Tibial nerve (tissue), 4 donors: ENCODE data around the gene RAC2. TPM values are rescaled to one million over a fixed set of nuclear protein-coding genes. Genes with fewer than 3 reads are reported as not detected.

Source experiments
- DNase-seq, 2 donors: peaks; one replicate each; pipeline ENCODE4 v3.0.0-alpha.2; 2019; ENCODE audit warnings: low spot score in 2 of 2
- H3K27ac ChIP-seq, 4 donors: fragments of 200-600 bp; sonication (generic) in 3 of 4; one replicate each; pipeline ENCODE4 v1.5.1; 2017 to 2019; ENCODE audit warnings: mild to moderate bottlenecking in 1 of 4
- H3K27me3 ChIP-seq, 2 donors: fragments of 200-600 bp; sonication (generic) in 1 of 2; one replicate each; pipeline versions ENCODE4 v1.5.1 to v1.6.0; 2017 to 2019
- H3K36me3 ChIP-seq, 3 donors: fragments of 200-600 bp; sonication (generic); one replicate each; pipeline ENCODE4 v1.5.1; 2018 to 2019
- H3K4me1 ChIP-seq, 4 donors: fragments of 200-600 bp; sonication (generic) in 3 of 4; one replicate each; pipeline ENCODE4 v1.5.1; 2017 to 2019
- H3K4me3 ChIP-seq, 4 donors: fragments of 200-600 bp; sonication (generic) in 3 of 4; one replicate each; pipeline ENCODE4 v1.5.1; 2017 to 2019; ENCODE audit warnings: mild to moderate bottlenecking in 1 of 4, moderate library complexity in 1 of 4
- H3K9me3 ChIP-seq, 4 donors: fragments of 200-600 bp; sonication (generic) in 3 of 4; one replicate each; pipeline ENCODE4 v1.5.1; 2017 to 2019
- EP300 ChIP-seq, 2 donors: sonication (generic); formaldehyde crosslinking; IDR thresholded peaks; one replicate each; pipeline ENCODE4 v1.6.1; 2017; ENCODE audit warnings: antibody characterized with exemption in 2 of 2, mild to moderate bottlenecking in 1 of 2
- POLR2A ChIP-seq, 2 donors: fragments of 450-650 bp; IDR thresholded peaks; one replicate each; pipeline ENCODE4 v1.6.1; 2017; ENCODE audit warnings: antibody characterized with exemption in 2 of 2, mild to moderate bottlenecking in 2 of 2, moderate library complexity in 2 of 2
- WGBS, 2 donors: methylation state at CpG; one replicate each; pipeline ENCODE4 v1.1.5; 2018; 5-methylcytosine and 5-hydroxymethylcytosine counted together
- total RNA-seq, 4 donors: library from RNA; depleted of rRNA; stranded (reverse); fragments of >200 nt; gene quantifications; one replicate each; pipeline ENCODE4 v1.1.0, GENCODE V29; 2016
- TF ChIP-seq, protein P1 (sequence below), 5 experiments: fragments of 200-600 bp in 3 of 5; fragments of 450-650 bp in 2 of 5; sonication (generic) in 3 of 5; IDR thresholded peaks; one replicate each; pipeline ENCODE4 v1.5.1; 2016 to 2019; ENCODE audit warnings: antibody characterized with exemption in 5 of 5, mild to moderate bottlenecking in 3 of 5, moderate library complexity in 2 of 5

RAC2 gene
- total RNA-seq, 4 donors from 2014 or later: 6.3 to 18.6 (median 7.8) TPM

DNA sequence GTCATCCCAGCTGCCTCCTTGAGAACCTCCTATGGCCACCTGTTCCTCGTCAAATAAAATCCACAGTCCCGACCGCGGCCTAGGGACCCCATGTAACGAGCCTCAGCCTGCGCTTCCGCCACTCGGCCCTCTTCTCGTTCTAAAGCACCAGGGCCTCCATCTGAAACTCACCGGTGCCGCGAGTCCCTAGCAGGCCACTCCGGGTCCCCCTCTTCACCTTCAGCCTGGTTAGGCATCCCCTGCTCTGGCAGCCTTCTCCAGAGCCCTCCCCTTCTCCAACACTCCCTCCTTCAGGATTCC is 29.4 kb downstream of the RAC2 start:
- Histone ChIP-seq H3K4me1 (peaks cover 0 to 5% (median under 1%) of the 10 kb centered on the region in 4 donors), H3K4me3 (no peak overlapping the region), H3K9me3 (no peaks in the 10 kb centered on the region), H3K27me3 (peaks cover 0 to 41% of the 10 kb centered on the region in 2 donors), H3K36me3 (no peaks in the 10 kb centered on the region), H3K27ac (no peak overlapping the region)
- WGBS, 2 donors: 72 to 81% methylated on average over 13 of the region's 13 CpGs
- TF ChIP-seq, protein P1, sequence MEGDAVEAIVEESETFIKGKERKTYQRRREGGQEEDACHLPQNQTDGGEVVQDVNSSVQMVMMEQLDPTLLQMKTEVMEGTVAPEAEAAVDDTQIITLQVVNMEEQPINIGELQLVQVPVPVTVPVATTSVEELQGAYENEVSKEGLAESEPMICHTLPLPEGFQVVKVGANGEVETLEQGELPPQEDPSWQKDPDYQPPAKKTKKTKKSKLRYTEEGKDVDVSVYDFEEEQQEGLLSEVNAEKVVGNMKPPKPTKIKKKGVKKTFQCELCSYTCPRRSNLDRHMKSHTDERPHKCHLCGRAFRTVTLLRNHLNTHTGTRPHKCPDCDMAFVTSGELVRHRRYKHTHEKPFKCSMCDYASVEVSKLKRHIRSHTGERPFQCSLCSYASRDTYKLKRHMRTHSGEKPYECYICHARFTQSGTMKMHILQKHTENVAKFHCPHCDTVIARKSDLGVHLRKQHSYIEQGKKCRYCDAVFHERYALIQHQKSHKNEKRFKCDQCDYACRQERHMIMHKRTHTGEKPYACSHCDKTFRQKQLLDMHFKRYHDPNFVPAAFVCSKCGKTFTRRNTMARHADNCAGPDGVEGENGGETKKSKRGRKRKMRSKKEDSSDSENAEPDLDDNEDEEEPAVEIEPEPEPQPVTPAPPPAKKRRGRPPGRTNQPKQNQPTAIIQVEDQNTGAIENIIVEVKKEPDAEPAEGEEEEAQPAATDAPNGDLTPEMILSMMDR (IDR thresholded peaks at IDR 0.05): no peak
- no peak for TF ChIP-seq POLR2A (IDR thresholded peaks at IDR 0.05)
- no peak for TF ChIP-seq EP300 (IDR thresholded peaks at IDR 0.05)
- DNase-seq: no peak

- 83 to 88% methylated on average over 13 of the region's 13 CpGs for WGBS, 2 donors
- Histone ChIP-seq H3K4me1 (peaks cover 0 to 5% (median 0%) of the 10 kb centered on the region in 4 donors), H3K27ac (no peak overlapping the region), H3K9me3 (no peaks in the 10 kb centered on the region), H3K36me3 (no peaks in the 10 kb centered on the region), H3K27me3 (peaks cover 0 to 39% of the 10 kb centered on the region in 2 donors), H3K4me3 (no peak overlapping the region)
- DNase-seq: no peak
- TF ChIP-seq POLR2A (IDR thresholded peaks at IDR 0.05) (no peak), EP300 (IDR thresholded peaks at IDR 0.05) (no peak)
Observed at GRCh38 chr22:37213941-37214730, 29.9 kb downstream of the RAC2 start.

- peaks cover 0 to 33% of the 10 kb centered on the region in 2 donors for H3K27me3 ChIP-seq
- H3K4me1 ChIP-seq: peaks cover 0 to 5% (median 0%) of the 10 kb centered on the region in 4 donors
- DNase-seq: no peak
- TF ChIP-seq POLR2A (IDR thresholded peaks at IDR 0.05) (no peak), EP300 (IDR thresholded peaks at IDR 0.05) (no peak)
- TF ChIP-seq, protein P1 (IDR thresholded peaks at IDR 0.05): no peak
- H3K36me3 ChIP-seq: no peaks in the 10 kb centered on the region
- H3K9me3 ChIP-seq: no peaks in the 10 kb centered on the region
- 81 to 85% methylated on average over 18 of the region's 18 CpGs for WGBS, 2 donors
- no peak overlapping the region for H3K27ac ChIP-seq
- H3K4me3 ChIP-seq: no peak overlapping the region
Observed at GRCh38 chr22:37213218-37213855, 30.7 kb downstream of the RAC2 start.

DNA sequence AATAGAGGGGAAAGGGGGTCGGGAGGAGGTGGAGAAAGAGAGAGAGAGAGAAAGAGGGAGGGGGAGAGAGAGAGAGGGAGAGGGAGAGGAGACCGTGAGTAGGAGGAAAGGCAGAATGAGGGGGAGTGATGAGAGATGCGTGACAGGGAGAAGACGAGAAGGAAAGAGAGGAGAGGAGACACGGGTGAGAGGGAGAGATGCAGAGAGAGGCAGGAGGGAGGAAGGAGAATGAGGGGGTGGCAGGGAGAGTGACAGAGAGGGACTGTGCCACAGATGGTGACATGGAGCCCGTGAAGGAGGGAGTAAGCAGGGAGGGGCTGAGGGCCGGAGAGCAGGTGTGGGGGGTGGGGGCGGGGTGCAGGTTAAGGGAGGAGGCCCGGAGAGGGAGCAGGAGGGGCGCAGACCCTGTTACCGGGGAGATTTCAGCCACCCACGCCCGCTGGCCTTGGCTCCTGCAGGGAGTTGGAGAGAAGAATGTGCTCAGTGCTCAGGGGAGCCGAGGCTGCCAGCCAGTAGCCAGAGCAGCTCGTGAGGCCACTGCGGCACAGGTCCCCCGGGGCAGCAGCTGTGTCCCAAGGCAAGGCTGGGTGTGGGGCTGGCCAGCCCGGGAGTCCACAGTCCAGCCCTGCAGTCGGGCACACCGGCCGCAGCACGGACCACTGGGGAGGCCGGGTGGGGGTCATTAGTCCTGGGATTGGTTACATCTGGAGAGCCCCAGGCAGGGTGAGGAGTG is 31.7 kb downstream of the RAC2 start, which contains the start of gene SSTR3:
SSTR3 (minus strand) TSS at position 304 of the 733 bp plus-strand sequence. CDS start 4,674 bp downstream, outside the sequence.
- TF ChIP-seq POLR2A (IDR thresholded peaks at IDR 0.05) (no peak), EP300 (IDR thresholded peaks at IDR 0.05) (no peak)
- TF ChIP-seq, protein P1 (IDR thresholded peaks at IDR 0.05): no peak
- H3K36me3 ChIP-seq: no peaks in the 10 kb centered on the region
- 7 to 16% methylated on average over 23 of the region's 23 CpGs for WGBS, 2 donors
- H3K4me1 ChIP-seq: peaks cover 0 to 5% (median 0%) of the 10 kb centered on the region in 4 donors
- H3K4me3 ChIP-seq: no peak within 1 kb of the TSS
- DNase-seq: no peak
- H3K27ac ChIP-seq: no peak within 1 kb of the TSS
- no peaks in the 10 kb centered on the region for H3K9me3 ChIP-seq
- peaks cover 0 to 26% of the 10 kb centered on the region in 2 donors for H3K27me3 ChIP-seq

GRCh38 chr22:37211866-37212173 is 32.2 kb downstream of the RAC2 start:
- H3K4me3 ChIP-seq: no peak overlapping the region
- peaks cover 0 to 24% of the 10 kb centered on the region in 2 donors for H3K27me3 ChIP-seq
- H3K4me1 ChIP-seq: peaks cover 0 to 5% (median 0%) of the 10 kb centered on the region in 4 donors
- WGBS, 2 donors: 61 to 75% methylated on average over 6 of the region's 6 CpGs
- H3K36me3 ChIP-seq: no peaks in the 10 kb centered on the region
- H3K9me3 ChIP-seq: no peaks in the 10 kb centered on the region
- no peak overlapping the region for H3K27ac ChIP-seq
- TF ChIP-seq EP300 (IDR thresholded peaks at IDR 0.05): no peak
- TF ChIP-seq, protein P1 (IDR thresholded peaks at IDR 0.05): no peak
- no peak for TF ChIP-seq POLR2A (IDR thresholded peaks at IDR 0.05)
- no peak for DNase-seq
